GM10248 (cell line): Measurements from ENCODE around the gene ZDHHC14.

Experiments used
- CTCF ChIA-PET: fragments of 300-600 bp; sonication (Branson Sonifier 250); formaldehyde crosslinking; extraction: SDS; loops from one replicate; lab custom pipeline; 2021; ENCODE audit warnings: antibody characterized with exemption; lab: Yijun Ruan, JAX
- POLR2A ChIA-PET: fragments of 350-650 bp; sonication (Branson Sonifier 250); formaldehyde crosslinking; extraction: SDS; loops from one replicate; lab custom pipeline; 2020; ENCODE audit warnings: antibody characterized with exemption; lab: Yijun Ruan, JAX
- DNase-seq: peaks from one replicate; pipeline ENCODE4 v3.0.0; 2012; ENCODE audit errors: extremely low spot score
- TF ChIP-seq, protein P1 (sequence below): IDR thresholded peaks from 2 replicates; pipeline ENCODE4 v1.5.1; 2012; ENCODE audit warnings: mild to moderate bottlenecking, low read depth; ENCODE audit errors: extremely low read depth, missing control alignments, control extremely low read depth

ZDHHC14 gene

GRCh38 chr6:157514659-157515496 is 133.9 kb downstream of the ZDHHC14 start:
- POLR2A ChIA-PET = no interaction called here
- TF ChIP-seq, protein P1, sequence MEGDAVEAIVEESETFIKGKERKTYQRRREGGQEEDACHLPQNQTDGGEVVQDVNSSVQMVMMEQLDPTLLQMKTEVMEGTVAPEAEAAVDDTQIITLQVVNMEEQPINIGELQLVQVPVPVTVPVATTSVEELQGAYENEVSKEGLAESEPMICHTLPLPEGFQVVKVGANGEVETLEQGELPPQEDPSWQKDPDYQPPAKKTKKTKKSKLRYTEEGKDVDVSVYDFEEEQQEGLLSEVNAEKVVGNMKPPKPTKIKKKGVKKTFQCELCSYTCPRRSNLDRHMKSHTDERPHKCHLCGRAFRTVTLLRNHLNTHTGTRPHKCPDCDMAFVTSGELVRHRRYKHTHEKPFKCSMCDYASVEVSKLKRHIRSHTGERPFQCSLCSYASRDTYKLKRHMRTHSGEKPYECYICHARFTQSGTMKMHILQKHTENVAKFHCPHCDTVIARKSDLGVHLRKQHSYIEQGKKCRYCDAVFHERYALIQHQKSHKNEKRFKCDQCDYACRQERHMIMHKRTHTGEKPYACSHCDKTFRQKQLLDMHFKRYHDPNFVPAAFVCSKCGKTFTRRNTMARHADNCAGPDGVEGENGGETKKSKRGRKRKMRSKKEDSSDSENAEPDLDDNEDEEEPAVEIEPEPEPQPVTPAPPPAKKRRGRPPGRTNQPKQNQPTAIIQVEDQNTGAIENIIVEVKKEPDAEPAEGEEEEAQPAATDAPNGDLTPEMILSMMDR = no peak

GRCh38 chr6:157516319-157517026 is 135.5 kb downstream of the ZDHHC14 start:
- TF ChIP-seq, protein P1 = no peak
- ChIA-PET CTCF (no interaction called here), POLR2A (no interaction called here)
- DNase-seq = no peak

More at GRCh38 chr6:157514659-157515496, 133.9 kb downstream of the ZDHHC14 start:
- no peak for DNase-seq
- CTCF ChIA-PET = no interaction called here

DNA sequence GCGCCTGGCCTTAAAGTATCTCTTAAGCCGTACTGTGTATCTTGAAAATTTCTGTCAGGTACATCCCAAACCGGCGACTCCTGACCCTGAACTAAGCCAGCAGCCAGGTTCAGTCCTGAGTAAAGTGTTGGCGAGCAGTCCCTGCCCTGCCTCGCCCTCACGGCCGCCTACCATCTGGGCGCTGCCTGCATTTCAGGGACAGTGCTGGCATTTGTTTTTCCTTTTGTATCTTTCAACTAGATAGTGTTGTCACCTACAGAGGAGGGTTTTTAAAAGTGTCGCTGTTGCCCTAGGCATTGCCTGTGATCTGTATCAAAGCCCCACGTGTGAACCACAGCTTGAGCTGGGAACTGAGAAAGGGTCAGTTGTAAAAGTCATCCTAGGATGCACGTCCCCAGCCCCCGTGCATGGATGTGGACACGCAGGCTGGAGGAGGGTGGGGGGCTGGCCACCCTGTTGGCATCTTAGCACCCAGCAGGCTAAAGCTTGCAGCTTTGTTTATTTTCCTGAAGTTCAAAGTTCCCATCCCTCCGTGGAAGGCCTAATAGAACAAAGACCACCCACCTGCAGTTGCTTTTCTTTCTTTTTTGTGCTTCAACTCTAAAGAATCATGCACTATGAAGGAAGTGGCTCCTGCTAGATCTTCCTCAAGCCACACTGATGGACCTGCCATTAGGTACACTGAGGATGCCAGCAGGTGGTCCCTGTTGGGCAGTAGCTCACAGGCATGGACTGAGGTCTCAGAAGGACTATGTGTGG is 136.8 kb downstream of the ZDHHC14 start:
- POLR2A ChIA-PET = no interaction called here
- CTCF ChIA-PET = interaction anchor here (1.0 to 1.1 kb wide), 2 partner anchors 11 to 140 kb away, joined by 3 read pairs; no protein-coding TSS in a partner anchor
- no peak for DNase-seq
- TF ChIP-seq, protein P1 = no peak

DNA sequence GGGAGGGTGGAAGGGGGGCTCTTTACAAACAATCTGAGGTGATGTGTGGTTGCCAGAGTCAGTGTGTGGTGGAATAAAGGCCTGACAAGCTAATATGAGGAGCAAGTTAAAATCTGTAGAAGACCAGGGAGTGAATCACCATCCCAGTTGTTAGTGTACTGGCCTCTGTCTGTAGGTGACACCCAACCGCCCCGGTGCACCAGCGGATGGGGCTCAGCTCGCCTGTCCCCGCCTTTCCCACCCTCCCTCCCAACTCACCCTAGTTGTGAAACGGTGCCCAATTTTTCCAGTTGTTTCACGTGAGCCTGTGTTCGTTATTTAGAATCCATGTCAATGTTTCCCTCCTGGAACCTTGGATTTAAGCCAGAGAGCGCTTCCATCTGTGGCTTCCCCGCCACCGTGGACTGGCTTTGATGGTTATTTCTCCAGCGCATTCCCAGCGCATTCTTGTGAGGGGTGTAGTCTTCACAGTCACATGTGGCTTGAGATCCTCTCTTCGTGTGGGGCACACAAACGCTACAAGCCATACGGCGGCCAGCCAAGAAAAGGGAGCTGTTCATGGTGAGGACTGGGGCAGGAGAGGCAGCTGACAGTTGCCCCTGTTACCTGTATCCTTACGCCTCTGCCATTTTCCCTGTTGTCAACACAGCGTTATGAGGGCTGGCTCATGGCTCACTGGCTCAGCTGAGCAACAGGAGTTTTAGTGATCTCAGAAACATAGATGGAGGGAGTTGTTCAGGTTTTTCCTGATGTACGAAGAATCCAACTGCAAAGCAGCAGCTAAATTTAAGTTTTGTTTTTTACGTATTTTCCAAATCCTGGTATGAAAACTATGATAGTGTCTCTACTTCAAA is 137.6 kb downstream of the ZDHHC14 start:
- TF ChIP-seq, protein P1 = no peak
- DNase-seq = no peak
- POLR2A ChIA-PET = no interaction called here
- CTCF ChIA-PET = interaction anchor here (1.0 to 1.7 kb wide), 3 partner anchors 12 to 140 kb away, joined by 3 read pairs; no protein-coding TSS in a partner anchor

- POLR2A ChIA-PET = no interaction called here
- TF ChIP-seq, protein P1 = no peak
- DNase-seq = no peak
- CTCF ChIA-PET = interaction anchor here (0.9 to 1.7 kb wide), 3 partner anchors 16 to 141 kb away, joined by 3 read pairs; no protein-coding TSS in a partner anchor
These were observed 138.5 kb downstream of the ZDHHC14 start for GRCh38 chr6:157519255-157520116.
